Stomach (tissue), 4 donors: ENCODE results near the gene FFAR1.

Source experiments
- CTCF ChIP-seq, 7 experiments: fragments of 450-650 bp in 4 of 7; fragments of 200-600 bp in 3 of 7; sonication (generic) in 3 of 7; IDR thresholded peaks; one replicate each; pipeline ENCODE4 v1.5.1; 2016 to 2019; ENCODE audit warnings: antibody characterized with exemption in 7 of 7, control low read depth in 2 of 7, mild to moderate bottlenecking in 1 of 7
- POLR2A ChIP-seq, 4 donors: fragments of 450-650 bp; IDR thresholded peaks; one replicate each; pipeline ENCODE4 v1.6.1; 2016; ENCODE audit warnings: antibody characterized with exemption in 4 of 4, control low read depth in 2 of 4, mild to moderate bottlenecking in 1 of 4, moderate library complexity in 1 of 4

DNA sequence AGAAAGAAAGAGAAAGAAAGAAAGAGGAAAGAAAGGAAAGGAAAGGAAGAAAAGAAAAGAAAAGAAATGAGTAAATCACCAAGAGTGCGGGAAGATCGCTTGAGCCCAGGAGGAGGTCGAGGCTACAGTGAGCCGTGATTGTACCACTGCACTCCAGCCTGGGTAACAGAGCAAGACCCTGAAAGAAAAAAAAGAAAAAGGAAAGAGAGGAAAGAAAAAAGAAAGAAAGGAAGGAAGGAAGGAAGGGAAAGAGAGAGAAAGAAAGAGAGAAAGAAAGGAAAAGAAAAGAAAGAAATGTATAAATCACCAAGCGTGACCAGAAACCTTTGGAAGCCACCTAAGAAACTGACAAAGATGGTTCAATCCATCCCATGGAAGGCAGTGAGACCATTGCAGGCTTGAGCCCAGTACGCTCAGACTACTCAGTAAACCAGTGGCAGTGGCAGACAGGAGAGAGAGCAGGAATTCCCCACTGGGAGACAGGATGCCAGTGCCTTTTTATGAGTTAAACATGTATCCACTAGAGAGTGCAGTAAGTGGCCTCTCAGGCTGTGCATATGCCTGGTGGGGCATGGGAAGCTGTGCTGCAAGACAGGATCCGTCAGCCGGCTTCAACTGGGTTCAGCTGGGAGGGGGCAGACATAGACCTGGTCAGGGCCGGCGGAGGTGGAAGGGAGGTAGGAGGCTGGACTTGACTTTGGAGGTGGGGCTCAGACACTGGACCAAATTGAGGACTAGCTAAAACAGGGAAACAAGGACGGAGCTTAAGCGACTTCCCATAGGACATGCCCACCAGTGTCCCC lies 28.0 kb downstream of the FFAR1 start:
- TF ChIP-seq POLR2A (IDR thresholded peaks at IDR 0.05) (no peak), CTCF (IDR thresholded peaks at IDR 0.05) (no peak)
